Dendritic cell treated with granulocyte-macrophage colony-stimulating factor and Interleukin-4, amounts not matched to agents 40 ng/mL and 50 ng/mL, for 4 days (primary cell): ENCODE data around the gene PSG2.
"Not testable (repeated sequence)": the region's sequence is repeated elsewhere in the genome, so short reads cannot be mapped to it uniquely, and the experiment has no call there.

ENCODE experiments used
- H3K27ac Mint-ChIP-seq: one replicate; pipeline ENCODE4 v1.8.0; 2022; ENCODE audit warnings: mild to moderate bottlenecking, mixed read lengths
- H3K27me3 Mint-ChIP-seq: one replicate; pipeline ENCODE4 v1.8.0; 2022; ENCODE audit warnings: mild to moderate bottlenecking, mixed read lengths
- H3K36me3 Mint-ChIP-seq: one replicate; pipeline ENCODE4 v1.8.0; 2022; ENCODE audit warnings: low read depth, mixed read lengths
- H3K4me1 Mint-ChIP-seq: one replicate; pipeline ENCODE4 v1.8.0; 2022; ENCODE audit warnings: low read depth, mixed read lengths
- H3K4me3 Mint-ChIP-seq: one replicate; pipeline ENCODE4 v1.8.0; 2022; ENCODE audit warnings: mild to moderate bottlenecking, moderate library complexity, mixed read lengths
- H3K9me3 Mint-ChIP-seq: one replicate; pipeline ENCODE4 v1.8.0; 2022; ENCODE audit warnings: mixed read lengths
- intact Hi-C: fragments of 100-400 bp; cut with micrococcal nuclease; formaldehyde crosslinking; loops from one replicate; pipeline ENCODE4 v1.15.0; 2022

Gene PSG2

DNA sequence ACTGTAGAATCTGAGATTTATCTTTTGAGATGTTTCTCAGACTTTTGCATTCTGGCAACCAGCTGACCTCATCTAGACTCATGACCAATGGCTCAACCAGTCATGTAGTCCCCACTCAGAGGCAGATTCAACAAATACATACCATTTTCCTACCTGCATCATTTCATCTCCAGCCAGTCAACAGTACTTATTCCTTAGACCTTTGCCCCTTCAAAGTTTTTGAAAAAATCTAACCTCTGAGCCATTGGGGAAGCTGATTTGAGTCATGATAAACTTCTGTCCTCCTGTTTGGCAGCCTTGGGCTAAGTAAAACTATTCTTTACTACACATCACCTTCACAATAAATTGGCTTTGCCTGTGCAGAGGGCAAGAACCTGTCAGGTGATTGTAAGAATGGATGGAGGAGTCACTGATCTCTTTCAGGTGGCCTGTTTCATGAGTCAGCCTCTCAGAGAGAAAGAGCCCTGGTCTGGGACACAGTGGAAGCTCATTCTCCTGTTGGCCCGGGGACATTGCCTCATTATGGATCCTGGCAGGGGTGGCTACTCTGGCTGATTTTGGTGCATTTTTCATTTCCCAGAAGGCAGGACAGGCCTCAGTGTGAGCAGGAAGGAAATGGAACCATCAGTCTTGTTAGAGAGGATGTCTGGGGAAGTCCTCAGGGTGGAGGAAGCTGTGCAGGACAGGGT lies 38.9 kb downstream of the PSG2 start:
- H3K27me3 Mint-ChIP-seq, H3K4me3 Mint-ChIP-seq, H3K9me3 Mint-ChIP-seq, H3K36me3 Mint-ChIP-seq, H3K4me1 Mint-ChIP-seq, intact Hi-C loops, H3K27ac Mint-ChIP-seq: not testable (repeated sequence)

- H3K4me3 Mint-ChIP-seq, H3K27ac Mint-ChIP-seq, intact Hi-C loops, H3K27me3 Mint-ChIP-seq, H3K4me1 Mint-ChIP-seq, H3K36me3 Mint-ChIP-seq, H3K9me3 Mint-ChIP-seq: not testable (repeated sequence)
Observed at GRCh38 chr19:43031645-43032044, 50.9 kb downstream of the PSG2 start.

DNA sequence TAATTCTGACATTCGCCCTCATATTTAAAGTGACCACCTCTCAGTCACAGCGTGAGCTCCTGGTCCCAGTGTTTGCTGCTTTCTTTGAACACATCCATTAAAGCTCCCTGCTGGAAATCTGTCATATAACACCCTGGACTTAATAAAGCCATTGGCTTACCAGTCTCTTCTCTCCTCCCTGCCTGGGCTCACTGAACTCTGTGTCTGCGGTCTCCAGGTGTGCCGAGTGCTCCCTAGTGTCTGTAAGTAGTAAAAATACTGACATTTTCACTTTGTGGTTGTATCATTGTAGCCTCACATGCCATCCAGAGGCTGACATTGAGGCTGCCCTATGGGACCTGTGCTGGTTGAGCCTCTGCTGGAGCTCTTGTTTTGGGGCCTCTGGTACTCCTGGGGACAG lies 53.6 kb downstream of the PSG2 start:
- Mint-ChIP-seq H3K27ac (no peak overlapping the region), H3K36me3 (no peaks in the 10 kb centered on the region), H3K4me1 (no peaks in the 10 kb centered on the region), H3K27me3 (peaks cover 1% of the 10 kb centered on the region), H3K4me3 (no peak overlapping the region), H3K9me3 (no peaks in the 10 kb centered on the region)
- intact Hi-C loops = no loop called here

DNA sequence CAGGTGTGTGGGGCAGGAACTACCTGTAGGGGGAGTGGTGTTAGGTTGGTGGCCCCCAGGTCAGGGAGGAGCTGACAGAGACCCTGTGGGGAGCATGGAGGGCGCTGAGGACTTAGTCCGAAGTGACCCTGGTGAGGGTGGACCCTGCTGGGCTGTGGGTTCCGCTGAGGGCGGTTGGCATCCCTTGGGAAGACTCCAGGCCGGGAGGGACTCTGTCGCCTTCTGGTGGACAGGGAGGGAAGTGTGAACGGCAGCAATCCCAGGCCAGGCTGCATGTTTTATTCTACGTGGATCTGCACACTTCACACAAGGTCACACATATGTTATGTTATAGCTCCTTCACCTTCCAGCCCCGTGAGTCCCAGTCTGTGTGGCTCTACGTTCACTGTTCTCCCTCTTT lies 54.5 kb downstream of the PSG2 start:
- H3K4me3 Mint-ChIP-seq, H3K27ac Mint-ChIP-seq, H3K4me1 Mint-ChIP-seq, H3K9me3 Mint-ChIP-seq, H3K36me3 Mint-ChIP-seq, H3K27me3 Mint-ChIP-seq, intact Hi-C loops: not testable (repeated sequence)

GRCh38 chr19:43027061-43027460 lies 55.4 kb downstream of the PSG2 start:
- H3K9me3 Mint-ChIP-seq, H3K4me1 Mint-ChIP-seq, H3K27ac Mint-ChIP-seq, intact Hi-C loops, H3K27me3 Mint-ChIP-seq, H3K4me3 Mint-ChIP-seq, H3K36me3 Mint-ChIP-seq: not testable (repeated sequence)

- intact Hi-C loops, H3K27me3 Mint-ChIP-seq, H3K36me3 Mint-ChIP-seq, H3K4me3 Mint-ChIP-seq, H3K4me1 Mint-ChIP-seq, H3K27ac Mint-ChIP-seq, H3K9me3 Mint-ChIP-seq: not testable (repeated sequence)
Observed at GRCh38 chr19:43026369-43026768, 56.1 kb downstream of the PSG2 start, which contains the start of gene PSG11. Gene PSG11 (minus strand): TSS chr19:43026469. CDS start chr19:43026372, 97 bp downstream.

- H3K27me3 Mint-ChIP-seq, H3K36me3 Mint-ChIP-seq, H3K27ac Mint-ChIP-seq, H3K4me1 Mint-ChIP-seq, H3K4me3 Mint-ChIP-seq, intact Hi-C loops, H3K9me3 Mint-ChIP-seq: not testable (repeated sequence)
Observed at GRCh38 chr19:43022098-43022497, 60.4 kb downstream of the PSG2 start.

GRCh38 chr19:43021629-43022028 lies 60.9 kb downstream of the PSG2 start:
- H3K4me3 Mint-ChIP-seq, H3K9me3 Mint-ChIP-seq, H3K4me1 Mint-ChIP-seq, H3K36me3 Mint-ChIP-seq, H3K27me3 Mint-ChIP-seq, intact Hi-C loops, H3K27ac Mint-ChIP-seq: not testable (repeated sequence)

- H3K4me1 Mint-ChIP-seq, intact Hi-C loops, H3K27ac Mint-ChIP-seq, H3K36me3 Mint-ChIP-seq, H3K27me3 Mint-ChIP-seq, H3K9me3 Mint-ChIP-seq, H3K4me3 Mint-ChIP-seq: not testable (repeated sequence)
Observed at GRCh38 chr19:43019588-43019987, 62.9 kb downstream of the PSG2 start.
